ENCODE data around the gene SMAD4. TPM values are rescaled to one million over a fixed set of nuclear protein-coding genes. Genes with fewer than 3 reads are reported as not detected.

SMAD4 gene
- total RNA-seq, 2 donors from 2014 or later, result 66.7 to 78.6 TPM

- H3K36me3 Mint-ChIP-seq (ENCODE audit: low read depth), result no peaks in the 10 kb centered on the region
- H3K27ac Mint-ChIP-seq, result no peak overlapping the region
- no peaks in the 10 kb centered on the region for H3K27me3 Mint-ChIP-seq
- no peaks in the 10 kb centered on the region for H3K9me3 ChIP-seq (ENCODE audit: control insufficient read depth, low read length, poor library complexity, severe bottlenecking)
- peaks cover 5% of the 10 kb centered on the region for H3K4me1 Mint-ChIP-seq
- H3K4me3 Mint-ChIP-seq, result no peak overlapping the region
- ATAC-seq (no peak), DNase-seq (no peak)
Observed at GRCh38 chr18:51007790-51008139, 22.2 kb upstream of the SMAD4 start.

- no peaks in the 10 kb centered on the region for H3K9me3 ChIP-seq (ENCODE audit: control insufficient read depth, low read length, poor library complexity, severe bottlenecking)
- no peak overlapping the region for H3K27ac Mint-ChIP-seq
- no peaks in the 10 kb centered on the region for H3K27me3 Mint-ChIP-seq
- DNase-seq, result no peak
- ATAC-seq, result no peak
- H3K36me3 Mint-ChIP-seq (ENCODE audit: low read depth), result no peaks in the 10 kb centered on the region
- H3K4me1 Mint-ChIP-seq, result peaks cover 5% of the 10 kb centered on the region
- H3K4me3 Mint-ChIP-seq, result no peak overlapping the region
Observed at GRCh38 chr18:51009072-51009471, 20.9 kb upstream of the SMAD4 start.

- H3K27ac Mint-ChIP-seq, result no peak overlapping the region
- peaks cover 5% of the 10 kb centered on the region for H3K4me1 Mint-ChIP-seq
- H3K36me3 Mint-ChIP-seq (ENCODE audit: low read depth), result no peaks in the 10 kb centered on the region
- H3K9me3 ChIP-seq (ENCODE audit: control insufficient read depth, low read length, poor library complexity, severe bottlenecking), result no peaks in the 10 kb centered on the region
- DNase-seq, result no peak
- no peaks in the 10 kb centered on the region for H3K27me3 Mint-ChIP-seq
- ATAC-seq, result no peak
- H3K4me3 Mint-ChIP-seq, result no peak overlapping the region
Observed at GRCh38 chr18:51010218-51010617, 19.8 kb upstream of the SMAD4 start.

GRCh38 chr18:51011709-51012108 lies 18.3 kb upstream of the SMAD4 start:
- DNase-seq (no peak), ATAC-seq (no peak)
- H3K9me3 ChIP-seq (ENCODE audit: control insufficient read depth, low read length, poor library complexity, severe bottlenecking), result no peaks in the 10 kb centered on the region
- H3K27me3 Mint-ChIP-seq, result no peaks in the 10 kb centered on the region
- H3K27ac Mint-ChIP-seq, result no peak overlapping the region
- peaks cover 5% of the 10 kb centered on the region for H3K4me1 Mint-ChIP-seq
- no peak overlapping the region for H3K4me3 Mint-ChIP-seq
- H3K36me3 Mint-ChIP-seq (ENCODE audit: low read depth), result no peaks in the 10 kb centered on the region

GRCh38 chr18:51012441-51012840 lies 17.6 kb upstream of the SMAD4 start:
- no peaks in the 10 kb centered on the region for H3K9me3 ChIP-seq (ENCODE audit: control insufficient read depth, low read length, poor library complexity, severe bottlenecking)
- H3K4me3 Mint-ChIP-seq, result no peak overlapping the region
- H3K27ac Mint-ChIP-seq, result no peak overlapping the region
- H3K4me1 Mint-ChIP-seq, result peaks cover 5% of the 10 kb centered on the region
- H3K36me3 Mint-ChIP-seq (ENCODE audit: low read depth), result no peaks in the 10 kb centered on the region
- ATAC-seq (no peak), DNase-seq (no peak)
- no peaks in the 10 kb centered on the region for H3K27me3 Mint-ChIP-seq

- Mint-ChIP-seq H3K27me3 (no peaks in the 10 kb centered on the region), H3K36me3 (ENCODE audit: low read depth) (no peaks in the 10 kb centered on the region), H3K4me1 (peaks cover 7% of the 10 kb centered on the region), H3K27ac (no peak overlapping the region), H3K4me3 (no peak overlapping the region)
- DNase-seq (no peak), ATAC-seq (no peak)
- H3K9me3 ChIP-seq (ENCODE audit: control insufficient read depth, low read length, poor library complexity, severe bottlenecking), result no peaks in the 10 kb centered on the region
Observed at GRCh38 chr18:51013259-51013658, 16.8 kb upstream of the SMAD4 start.

GRCh38 chr18:51017140-51017879 lies 12.7 kb upstream of the SMAD4 start:
- Mint-ChIP-seq H3K27ac (peak overlapping the region; percentile 47), H3K27me3 (no peaks in the 10 kb centered on the region), H3K36me3 (ENCODE audit: low read depth) (no peaks in the 10 kb centered on the region), H3K4me1 (peaks cover 5% of the 10 kb centered on the region), H3K4me3 (no peak overlapping the region)
- no peaks in the 10 kb centered on the region for H3K9me3 ChIP-seq (ENCODE audit: control insufficient read depth, low read length, poor library complexity, severe bottlenecking)
- no peak for DNase-seq
- ATAC-seq, result no peak

GRCh38 chr18:51020536-51020935 lies 9.5 kb upstream of the SMAD4 start:
- H3K27ac Mint-ChIP-seq, result no peak overlapping the region
- no peaks in the 10 kb centered on the region for H3K27me3 Mint-ChIP-seq
- ATAC-seq, result no peak
- DNase-seq, result no peak
- no peaks in the 10 kb centered on the region for H3K9me3 ChIP-seq (ENCODE audit: control insufficient read depth, low read length, poor library complexity, severe bottlenecking)
- no peak overlapping the region for H3K4me3 Mint-ChIP-seq
- H3K36me3 Mint-ChIP-seq (ENCODE audit: low read depth), result peaks cover 5% of the 10 kb centered on the region
- peaks cover 5% of the 10 kb centered on the region for H3K4me1 Mint-ChIP-seq

- DNase-seq (no peak), ATAC-seq (no peak)
- no peaks in the 10 kb centered on the region for H3K9me3 ChIP-seq (ENCODE audit: control insufficient read depth, low read length, poor library complexity, severe bottlenecking)
- H3K27me3 Mint-ChIP-seq, result no peaks in the 10 kb centered on the region
- peaks cover 5% of the 10 kb centered on the region for H3K36me3 Mint-ChIP-seq (ENCODE audit: low read depth)
- H3K4me1 Mint-ChIP-seq, result peaks cover 5% of the 10 kb centered on the region
- no peak overlapping the region for H3K27ac Mint-ChIP-seq
- H3K4me3 Mint-ChIP-seq, result no peak overlapping the region
Observed at GRCh38 chr18:51021226-51021965, 8.6 kb upstream of the SMAD4 start.

GRCh38 chr18:51025512-51025911 lies 4.5 kb upstream of the SMAD4 start:
- Mint-ChIP-seq H3K4me3 (no peak overlapping the region), H3K27ac (no peak overlapping the region), H3K4me1 (peaks cover 25% of the 10 kb centered on the region), H3K27me3 (no peaks in the 10 kb centered on the region), H3K36me3 (ENCODE audit: low read depth) (peaks cover 5% of the 10 kb centered on the region)
- no peak for DNase-seq
- no peaks in the 10 kb centered on the region for H3K9me3 ChIP-seq (ENCODE audit: control insufficient read depth, low read length, poor library complexity, severe bottlenecking)
- ATAC-seq, result no peak

- DNase-seq (no peak), ATAC-seq (no peak)
- H3K9me3 ChIP-seq (ENCODE audit: control insufficient read depth, low read length, poor library complexity, severe bottlenecking), result no peaks in the 10 kb centered on the region
- H3K36me3 Mint-ChIP-seq (ENCODE audit: low read depth), result peaks cover 8% of the 10 kb centered on the region
- peak overlapping the region; percentile 97 for H3K27ac Mint-ChIP-seq
- H3K4me3 Mint-ChIP-seq, result peak overlapping the region; percentile 94
- peaks cover 33% of the 10 kb centered on the region for H3K4me1 Mint-ChIP-seq
- no peaks in the 10 kb centered on the region for H3K27me3 Mint-ChIP-seq
Observed at GRCh38 chr18:51028201-51028805, 1.7 kb upstream of the SMAD4 start.

- no peak for DNase-seq
- Mint-ChIP-seq H3K4me1 (peaks cover 40% of the 10 kb centered on the region), H3K27me3 (no peaks in the 10 kb centered on the region), H3K27ac (peak overlapping the region; percentile 97), H3K36me3 (ENCODE audit: low read depth) (peaks cover 3% of the 10 kb centered on the region), H3K4me3 (peak overlapping the region; percentile 94)
- ATAC-seq, result no peak
- H3K9me3 ChIP-seq (ENCODE audit: control insufficient read depth, low read length, poor library complexity, severe bottlenecking), result no peaks in the 10 kb centered on the region
Observed at GRCh38 chr18:51029378-51029693, 677 bp upstream of the SMAD4 start.

GRCh38 chr18:51030537-51031258 lies 685 bp downstream of the SMAD4 start:
- DNase-seq, result peak; percentile 64 to 76 (median 71)
- H3K27ac Mint-ChIP-seq, result peak overlapping the region; percentile 97
- peak overlapping the region; percentile 98 for H3K4me3 Mint-ChIP-seq
- no peaks in the 10 kb centered on the region for H3K27me3 Mint-ChIP-seq
- ATAC-seq, result peak; percentile 78
- H3K36me3 Mint-ChIP-seq (ENCODE audit: low read depth), result peaks cover 3% of the 10 kb centered on the region
- H3K4me1 Mint-ChIP-seq, result peaks cover 49% of the 10 kb centered on the region
- no peaks in the 10 kb centered on the region for H3K9me3 ChIP-seq (ENCODE audit: control insufficient read depth, low read length, poor library complexity, severe bottlenecking)
